Loucy (cell line): ENCODE data around the gene ENC1.
"Not testable (repeated sequence)": the region's sequence is repeated elsewhere in the genome, so short reads cannot be mapped to it uniquely, and the experiment has no call there.

Experiments
- CTCF ChIP-seq: fragments of 200-600 bp; sonication (generic); conservative IDR thresholded peaks from 2 replicates; pipeline ENCODE4 v1.5.1; 2014; ENCODE audit warnings: mild to moderate bottlenecking, antibody characterized with exemption, low read length
- EZH2phosphoT487 ChIP-seq: fragments of 200-600 bp; IDR thresholded peaks from 2 replicates; pipeline ENCODE4 v1.6.1; 2018; ENCODE audit warnings: antibody characterized with exemption, mild to moderate bottlenecking, moderate library complexity, borderline replicate concordance

- TF ChIP-seq CTCF, EZH2phosphoT487: not testable (repeated sequence)
Measured at GRCh38 chr5:74678123-74678522, 37.6 kb upstream of the ENC1 start.
